ENCODE measurements around the gene IL1RAPL1. TPM values are rescaled to one million over a fixed set of nuclear protein-coding genes. Genes with fewer than 3 reads are reported as not detected.

Gene IL1RAPL1
- total and polyA plus RNA-seq, 2 donors (not counting 3 experiments of a cell fraction or from before 2014, with no cell fraction given), result 0.79 to 1.3 TPM

GRCh38 chrX:28835991-28836390 is 248.7 kb downstream of the IL1RAPL1 start:
- H3K4me2 ChIP-seq (ENCODE audit: insufficient read depth, low read length), result no peak overlapping the region
- no peaks in the 10 kb centered on the region for H3K9me1 ChIP-seq (replicated peaks; ENCODE audit: control insufficient read depth, extremely low read depth, insufficient read depth, low read length)
- DNase-seq (ENCODE audit: low read depth, low spot score), result no peak
- ChIA-PET POLR2A (no interaction called here), CTCF (no interaction called here)
- H3K27ac ChIP-seq (ENCODE audit: insufficient read depth, low read depth, low read length), result no peak overlapping the region
- no TSS peak for BruUV-seq (replicated peaks)
- TF ChIP-seq JUN (IDR thresholded peaks at IDR 0.05; ENCODE audit: borderline replicate concordance, insufficient read depth, insufficient read length, low read depth), result no peak
- no peak for TF ChIP-seq EZH2 (IDR thresholded peaks at IDR 0.05; ENCODE audit: borderline replicate concordance, low read depth, low read length, severe bottlenecking)
- no peak for TF ChIP-seq POLR2A (IDR thresholded peaks at IDR 0.05; ENCODE audit: low read depth, low read length)
- TF ChIP-seq, protein P1, sequence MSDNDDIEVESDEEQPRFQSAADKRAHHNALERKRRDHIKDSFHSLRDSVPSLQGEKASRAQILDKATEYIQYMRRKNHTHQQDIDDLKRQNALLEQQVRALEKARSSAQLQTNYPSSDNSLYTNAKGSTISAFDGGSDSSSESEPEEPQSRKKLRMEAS (IDR thresholded peaks at IDR 0.05; ENCODE audit: insufficient read depth, insufficient read length), result no peak
- TF ChIP-seq MYC (IDR thresholded peaks at IDR 0.05; ENCODE audit: low read depth, low read length), result no peak
- no peak for TF ChIP-seq GATA2 (IDR thresholded peaks at IDR 0.05; ENCODE audit: insufficient read depth, insufficient read length, low read depth, low read length)
- no peak for TF ChIP-seq POLR2AphosphoS5 (IDR thresholded peaks at IDR 0.05; ENCODE audit: insufficient read depth, low read depth, low read length)
- TF ChIP-seq CTCF (IDR thresholded peaks at IDR 0.05; ENCODE audit: extremely low read depth in 1 of 2, insufficient read depth in 1 of 2, low read depth in 1 of 2, low read length in 2 of 2), result no peak
- no peak for TF ChIP-seq FOS (IDR thresholded peaks at IDR 0.05; ENCODE audit: borderline replicate concordance, insufficient read depth, low read length)
- no peaks in the 10 kb centered on the region for H3K27me3 ChIP-seq (ENCODE audit: control insufficient read depth in 2 of 2, insufficient read depth in 2 of 2, low read length in 2 of 2)
- H3K9me3 ChIP-seq (replicated peaks; ENCODE audit: control insufficient read depth, insufficient read depth, low read length), result no peaks in the 10 kb centered on the region
- intact Hi-C loops (cut with micrococcal nuclease), result no loop called here
- dilution Hi-C loops (cut with MboI; ENCODE audit: extremely low pct_ligation_motif_present, low sequenced_read_pairs), result no loop called here
- no peak overlapping the region for H3K9ac ChIP-seq (replicated peaks; ENCODE audit: extremely low read depth, insufficient read depth, low read length)
- no peak for FAIRE-seq
- no peaks in the 10 kb centered on the region for H4K20me1 ChIP-seq (replicated peaks; ENCODE audit: control insufficient read depth, extremely low read depth, insufficient read depth, low read length)
- H3K4me3 ChIP-seq (replicated peaks in 1 of 3; ENCODE audit: insufficient read depth in 1 of 3, low read depth in 1 of 3, low read length in 3 of 3), result no peak overlapping the region
- no peaks in the 10 kb centered on the region for H3K4me1 ChIP-seq (ENCODE audit: control insufficient read depth, extremely low read depth, insufficient read depth, low read length)
- no peaks in the 10 kb centered on the region for H3K79me2 ChIP-seq (ENCODE audit: control insufficient read depth, insufficient read depth, low read length)
- no peaks in the 10 kb centered on the region for H3K36me3 ChIP-seq (ENCODE audit: control insufficient read depth in 2 of 2, extremely low read depth in 1 of 2, insufficient read depth in 2 of 2, low read length in 2 of 2)
- no peak overlapping the region for H2AFZ ChIP-seq (ENCODE audit: low read depth, low read length)

Data from endothelial cell of umbilical vein (primary cell).